H4 (cell line): Measurements from ENCODE around the gene METTL5. TPM values are rescaled to one million over a fixed set of nuclear protein-coding genes. Genes with fewer than 3 reads are reported as not detected.
"Not testable (repeated sequence)": the region's sequence is repeated elsewhere in the genome, so short reads cannot be mapped to it uniquely, and the experiment has no call there.

Experiments used
- DNase-seq: peaks from one replicate; pipeline ENCODE4 v3.0.0-alpha.2; 2015; ENCODE audit warnings: low spot score
- total RNA-seq: library from RNA; depleted of rRNA; stranded (reverse); fragments of >200 nt; shearing (Covaris generic); gene quantifications from 2 replicates; pipeline ENCODE4 v1.2.3, GENCODE V29; 2014; rRNA removed

The METTL5 gene
- total RNA-seq = 96.3 and 128 TPM in 2 replicates

DNA sequence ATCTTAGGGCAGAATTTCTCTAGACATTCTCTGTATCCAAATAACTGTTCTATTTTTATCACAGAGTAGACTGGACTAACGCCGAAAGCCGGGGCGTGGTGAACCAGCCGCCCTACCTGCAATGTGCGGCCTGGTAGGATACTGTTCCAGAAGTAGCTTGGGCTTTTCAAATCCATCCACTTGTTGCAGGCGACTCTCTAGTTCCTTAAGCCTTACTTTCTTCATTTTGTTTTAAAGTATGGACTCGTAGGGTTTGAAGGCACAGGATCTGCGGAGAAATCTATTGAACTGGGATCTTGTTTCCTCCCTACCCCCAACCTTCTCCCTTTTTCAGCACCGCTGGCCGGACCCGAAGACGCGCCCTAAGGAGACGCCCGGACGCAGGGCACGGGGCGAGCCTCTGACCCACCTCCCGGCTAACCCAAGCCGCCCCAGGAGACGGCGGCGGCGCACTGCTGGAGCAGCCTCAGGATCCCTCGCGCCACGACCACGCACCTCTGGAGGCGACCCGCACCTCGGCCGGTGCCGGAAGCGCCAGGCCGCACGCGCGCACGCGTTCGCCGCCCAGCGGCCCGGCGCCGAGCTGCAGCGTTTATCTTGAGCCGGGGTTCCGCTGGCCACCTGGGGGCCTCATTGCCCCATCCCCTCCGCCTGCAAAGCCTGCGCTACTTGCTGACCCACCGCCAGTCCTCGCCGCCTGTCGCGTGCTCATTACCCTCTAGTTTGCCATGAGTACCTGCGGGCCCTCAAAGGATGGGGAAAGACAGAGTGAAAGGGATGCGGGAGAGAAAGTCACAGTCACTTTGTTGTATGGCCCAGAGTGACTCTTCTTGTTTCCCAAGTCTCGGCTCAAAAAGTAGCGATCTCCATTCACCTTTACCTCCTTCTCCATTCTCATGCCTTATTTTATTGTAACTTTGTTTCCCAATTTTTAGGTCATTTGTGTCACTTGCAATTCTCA is at the start of gene METTL5:
Gene METTL5, minus strand, starts transcription at position 533 of the 961 bp plus-strand sequence. Its CDS starts 308 bp downstream, at position 225.
- DNase-seq = peak; percentile 70

- DNase-seq = no peak
These were observed 47.3 kb upstream of the METTL5 start for GRCh38 chr2:169871994-169872393.

- DNase-seq = not testable (repeated sequence)
These were observed 46.7 kb upstream of the METTL5 start for GRCh38 chr2:169871369-169871768.

DNA sequence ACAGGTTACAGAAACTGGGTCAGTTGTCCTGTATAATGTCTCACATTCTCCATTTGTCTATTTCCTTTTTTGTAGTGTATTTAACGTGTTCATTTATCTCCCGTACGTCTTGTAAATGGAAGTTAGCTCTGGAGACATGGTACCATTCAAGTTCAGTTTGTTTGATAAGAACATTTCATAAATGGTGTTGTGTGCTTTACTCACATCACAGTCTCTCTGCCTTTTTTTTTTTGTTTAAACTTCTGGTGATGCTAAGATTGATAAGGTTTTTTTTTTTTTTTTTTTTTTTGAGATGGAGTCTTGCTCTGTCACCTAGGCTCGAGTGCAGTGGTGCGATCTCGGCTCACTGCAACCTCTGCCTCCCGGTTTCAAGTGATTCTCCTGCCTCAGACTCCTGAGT is 44.2 kb upstream of the METTL5 start:
- no peak for DNase-seq

DNA sequence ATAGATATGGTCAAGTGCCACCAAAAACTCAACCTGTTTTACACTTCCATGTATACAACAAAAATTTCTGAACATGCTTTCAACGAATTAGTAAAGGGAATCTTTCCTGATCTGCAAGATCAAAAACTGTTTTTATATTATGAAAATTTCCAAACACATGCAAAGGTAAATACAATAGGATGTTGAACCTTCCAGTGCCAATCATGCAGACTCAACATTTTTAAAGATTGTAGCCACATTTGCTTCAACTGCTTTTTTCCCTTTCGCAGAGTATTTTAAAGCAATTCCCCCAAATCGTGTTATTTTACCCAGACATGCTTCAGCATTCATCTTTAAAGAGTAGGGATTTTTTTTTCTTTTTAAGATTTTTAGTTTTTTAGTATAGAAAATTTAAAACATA is 42.9 kb upstream of the METTL5 start:
- DNase-seq = no peak

- not testable (repeated sequence) for DNase-seq
These were observed 41.5 kb upstream of the METTL5 start for GRCh38 chr2:169866230-169866629.

DNA sequence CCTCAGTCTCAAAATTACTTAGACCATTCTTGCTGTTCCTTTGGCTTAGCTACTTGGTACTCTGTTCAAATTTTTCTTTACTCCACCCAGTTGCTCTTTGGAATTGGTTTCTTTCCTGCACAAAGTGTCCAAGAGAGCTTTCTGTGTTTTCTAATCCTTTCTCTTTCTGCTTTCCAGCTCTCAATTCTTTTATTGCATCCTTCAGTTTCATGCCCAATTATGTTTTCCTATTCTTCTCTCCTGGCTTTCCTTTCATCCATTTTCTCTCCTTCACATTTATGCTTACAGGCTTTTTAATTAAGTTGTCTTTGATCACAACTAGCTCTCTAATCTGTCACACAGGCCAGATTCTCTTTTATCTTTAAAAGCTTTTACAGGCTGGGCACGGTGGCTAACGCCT is 40.8 kb upstream of the METTL5 start:
- DNase-seq = no peak

DNA sequence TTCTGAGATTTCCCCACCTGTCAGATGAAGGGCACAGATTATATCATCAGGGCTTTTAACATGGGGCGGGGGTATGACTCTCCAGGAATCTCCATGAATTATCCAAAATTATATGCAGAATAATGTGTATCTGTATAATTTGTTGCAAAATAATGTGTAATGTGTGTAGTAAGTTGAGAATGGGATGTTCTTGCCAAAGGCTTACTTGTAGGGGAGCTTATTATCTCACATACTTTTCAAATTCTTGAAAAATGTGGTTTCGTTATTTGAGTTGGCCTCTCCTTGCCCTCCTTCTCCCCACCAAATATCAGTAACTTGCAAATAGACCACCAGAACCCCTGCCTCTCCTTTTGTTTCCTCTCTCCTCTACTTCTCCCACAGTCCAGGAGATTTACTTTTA is 38.1 kb upstream of the METTL5 start:
- DNase-seq = no peak

DNA sequence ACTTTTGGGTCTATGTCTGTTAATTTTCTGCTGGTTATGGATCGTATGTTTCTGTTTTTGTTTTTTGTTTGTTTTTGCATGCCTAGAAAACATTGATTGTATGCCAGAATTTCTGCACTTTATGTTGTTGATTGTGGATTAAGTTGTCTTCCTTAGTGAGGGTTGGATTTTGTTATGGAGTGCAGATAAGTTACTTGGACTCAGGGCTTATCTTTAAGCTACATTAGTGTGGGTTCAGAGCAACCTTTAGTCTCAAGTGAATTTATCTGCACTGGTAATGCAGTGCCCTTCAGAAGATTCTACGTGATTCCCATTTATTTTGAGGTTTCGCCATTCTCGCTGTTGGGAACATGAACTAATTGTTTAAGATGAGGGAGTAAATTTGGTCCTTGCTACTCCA is 35.4 kb upstream of the METTL5 start:
- no peak for DNase-seq

DNA sequence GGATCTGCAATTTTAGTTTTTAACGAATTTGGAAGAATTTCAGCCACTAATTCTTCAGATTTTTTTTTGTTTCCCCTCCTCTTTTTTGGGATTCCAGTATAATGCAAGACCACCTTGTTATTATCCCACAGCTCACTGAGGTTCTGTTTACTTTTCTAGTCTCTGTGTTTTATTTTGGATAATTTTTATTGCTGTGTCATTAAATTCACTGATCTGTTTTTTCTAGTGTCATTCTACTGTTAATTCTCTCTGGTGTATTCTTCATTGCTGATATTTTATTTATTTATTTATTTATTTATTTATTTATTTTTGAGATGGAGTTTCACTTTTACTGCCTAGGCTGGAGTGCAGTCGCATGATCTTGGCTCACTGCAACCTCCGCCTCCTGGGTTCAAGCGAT is 34.7 kb upstream of the METTL5 start:
- DNase-seq = no peak

DNA sequence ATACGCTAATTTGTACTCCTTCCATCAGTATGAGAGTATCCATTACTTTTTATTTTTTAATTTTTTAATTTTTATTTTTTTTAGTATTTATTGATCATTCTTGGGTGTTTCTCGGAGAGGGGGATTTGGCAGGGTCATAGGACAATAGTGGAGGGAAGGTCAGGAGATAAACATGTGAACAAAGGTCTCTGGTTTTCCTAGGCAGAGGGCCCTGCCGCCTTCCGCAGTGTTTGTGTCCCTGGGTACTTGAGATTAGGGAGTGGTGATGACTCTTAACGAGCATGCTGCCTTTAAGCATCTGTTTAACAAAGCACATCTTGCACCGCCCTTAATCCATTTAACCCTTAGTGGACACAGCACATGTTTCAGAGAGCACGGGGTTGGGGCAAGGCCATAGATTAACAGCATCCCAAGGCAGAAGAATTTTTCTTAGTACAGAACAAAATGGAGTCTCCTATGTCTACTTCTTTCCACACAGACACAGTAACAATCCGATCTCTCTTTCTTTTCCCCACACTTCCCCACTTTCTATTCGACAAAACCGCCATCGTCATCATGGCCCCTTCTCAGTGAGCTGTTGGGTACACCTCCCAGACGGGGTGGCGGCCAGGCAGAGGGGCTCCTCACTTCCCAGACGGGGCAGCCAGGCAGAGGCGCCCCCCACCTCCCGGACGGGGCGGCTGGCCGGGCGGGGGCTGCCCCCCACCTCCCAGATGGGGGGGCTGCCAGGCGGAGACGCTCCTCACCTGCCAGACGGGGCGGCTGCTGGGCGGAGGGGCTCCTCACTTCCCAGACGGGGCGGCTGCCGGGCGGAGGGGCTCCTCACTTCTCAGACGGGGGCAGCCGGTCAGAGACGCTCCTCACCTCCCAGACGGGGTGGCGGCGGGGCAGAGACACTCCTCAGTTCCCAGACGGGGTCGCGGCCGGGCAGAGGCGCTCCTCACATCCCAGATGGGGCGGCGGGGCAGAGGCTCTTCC is 30.9 kb upstream of the METTL5 start:
- not testable (repeated sequence) for DNase-seq

GRCh38 chr2:169853041-169853668 is 28.4 kb upstream of the METTL5 start:
- DNase-seq = no peak

DNA sequence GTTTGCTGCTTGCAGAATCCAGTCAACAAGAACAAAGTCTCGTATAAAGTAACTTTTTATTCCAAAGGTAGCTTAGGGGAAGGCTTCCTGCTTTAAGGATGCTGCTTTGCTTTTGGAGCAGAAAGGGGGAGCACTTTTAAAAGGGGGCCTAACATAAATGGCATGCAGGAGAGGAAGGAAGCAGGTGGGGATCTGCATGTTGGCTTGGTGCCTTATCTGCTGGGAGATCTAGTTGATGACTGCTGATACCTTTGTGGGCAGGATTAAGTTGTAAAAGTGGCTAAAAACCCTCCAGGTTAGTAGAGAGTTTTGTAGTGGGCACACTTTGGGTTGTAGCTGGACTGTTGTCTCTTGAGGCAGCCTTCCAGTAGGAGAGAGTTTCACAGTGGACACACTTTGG is 25.0 kb upstream of the METTL5 start:
- DNase-seq = no peak

GRCh38 chr2:169848959-169849693 is 24.4 kb upstream of the METTL5 start:
- not testable (repeated sequence) for DNase-seq

DNA sequence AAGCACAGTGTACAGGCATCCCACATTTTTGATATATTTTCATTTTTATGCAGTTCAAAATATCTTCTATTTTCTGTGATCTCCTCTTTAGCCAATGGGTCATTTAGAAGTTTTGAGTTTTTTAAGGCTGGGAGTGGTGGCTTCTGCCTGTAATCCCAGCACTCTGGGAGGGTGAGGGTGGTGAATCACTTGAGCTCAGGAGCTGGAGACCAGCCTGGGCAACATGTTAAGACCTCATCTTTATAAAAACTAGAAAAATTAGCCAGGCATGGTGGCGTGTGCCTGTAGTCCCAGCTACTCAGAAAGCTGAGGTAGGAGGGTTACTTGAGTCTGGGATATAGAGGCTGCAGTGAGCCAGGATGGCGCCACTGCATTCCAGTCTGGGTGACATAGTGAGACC is 20.3 kb upstream of the METTL5 start:
- no peak for DNase-seq

- not testable (repeated sequence) for DNase-seq
These were observed 16.9 kb upstream of the METTL5 start for GRCh38 chr2:169841625-169842024.

GRCh38 chr2:169840747-169841142 is 16.0 kb upstream of the METTL5 start:
- DNase-seq = no peak

GRCh38 chr2:169839954-169840746 is 15.4 kb upstream of the METTL5 start:
- no peak for DNase-seq

- DNase-seq = no peak
These were observed 14.2 kb upstream of the METTL5 start for GRCh38 chr2:169838743-169839489.
